Fibroblast of skin of right biceps (primary cell): ENCODE results near the gene DSG4.
"Not testable (repeated sequence)": the region's sequence is repeated elsewhere in the genome, so short reads cannot be mapped to it uniquely, and the experiment has no call there.

Source experiments
- DNase-seq: peaks from one replicate; pipeline ENCODE4 v3.0.0-alpha.2; 2013

DSG4 gene

GRCh38 chr18:31376477-31376876 lies at the start of gene DSG4:
TSS of gene DSG4 (plus strand) at chr18:31376777. CDS start at chr18:31376912, 135 bp downstream.
- DNase-seq = no peak

- no peak for DNase-seq
These were observed 46.7 kb upstream of the DSG4 start for GRCh38 chr18:31329787-31330438.

GRCh38 chr18:31343454-31343853 lies 33.1 kb upstream of the DSG4 start:
- DNase-seq = no peak

GRCh38 chr18:31353336-31353735 lies 23.2 kb upstream of the DSG4 start:
- DNase-seq = not testable (repeated sequence)

DNA sequence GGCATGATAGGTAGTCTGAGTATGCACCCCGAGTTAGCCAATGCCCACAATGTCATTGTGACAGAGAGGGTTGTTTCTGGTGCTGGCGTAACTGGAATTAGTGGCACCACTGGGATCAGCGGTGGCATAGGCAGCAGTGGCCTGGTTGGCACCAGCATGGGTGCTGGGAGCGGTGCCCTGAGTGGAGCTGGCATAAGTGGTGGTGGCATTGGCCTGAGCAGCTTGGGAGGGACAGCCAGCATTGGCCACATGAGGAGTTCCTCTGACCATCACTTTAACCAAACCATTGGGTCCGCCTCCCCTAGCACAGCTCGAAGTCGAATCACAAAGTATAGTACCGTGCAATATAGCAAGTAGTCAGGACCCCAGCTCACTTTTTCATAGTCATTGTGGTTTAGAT lies 21.6 kb upstream of the DSG4 start:
- DNase-seq = no peak

DNA sequence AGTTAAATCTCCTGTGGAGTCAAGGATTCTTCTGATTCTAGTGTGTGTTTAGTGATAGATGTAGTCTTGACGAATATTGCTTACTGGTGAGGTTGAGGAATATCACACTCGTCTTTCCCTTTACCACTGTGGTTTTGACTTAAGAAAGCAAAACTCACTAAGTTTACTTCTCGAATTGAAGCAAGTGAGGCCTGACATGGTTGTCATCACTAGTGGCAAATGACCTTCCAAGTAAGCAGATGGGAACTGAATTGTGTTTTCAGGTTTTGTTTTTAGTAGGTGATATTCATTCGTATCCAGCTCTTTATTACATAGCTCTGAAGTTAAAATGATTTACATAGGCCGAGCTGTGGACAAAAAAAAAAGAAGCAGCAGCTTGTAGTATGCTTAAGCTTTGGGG lies 20.6 kb upstream of the DSG4 start:
- no peak for DNase-seq

DNA sequence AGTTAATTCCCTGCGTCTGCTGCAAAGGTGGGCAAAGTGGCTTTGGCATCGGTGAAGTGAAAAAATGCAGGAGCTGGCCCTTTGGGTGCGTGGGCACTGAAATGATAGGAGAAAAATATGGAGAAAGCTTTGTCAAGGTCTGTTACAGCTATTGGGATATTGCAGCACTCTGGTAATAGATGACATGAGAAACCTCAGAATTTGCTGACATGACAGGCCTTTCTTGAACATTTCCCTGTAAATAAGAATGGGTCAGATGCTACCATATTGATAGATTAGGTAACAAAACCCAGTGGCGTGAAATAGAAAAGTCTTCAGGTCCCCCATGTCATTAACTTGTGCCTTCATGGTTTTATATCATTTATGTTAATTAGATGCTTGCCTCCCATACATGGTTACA lies 12.4 kb upstream of the DSG4 start:
- DNase-seq = no peak

- DNase-seq = no peak
These were observed 7.1 kb upstream of the DSG4 start for GRCh38 chr18:31369478-31369877.

DNA sequence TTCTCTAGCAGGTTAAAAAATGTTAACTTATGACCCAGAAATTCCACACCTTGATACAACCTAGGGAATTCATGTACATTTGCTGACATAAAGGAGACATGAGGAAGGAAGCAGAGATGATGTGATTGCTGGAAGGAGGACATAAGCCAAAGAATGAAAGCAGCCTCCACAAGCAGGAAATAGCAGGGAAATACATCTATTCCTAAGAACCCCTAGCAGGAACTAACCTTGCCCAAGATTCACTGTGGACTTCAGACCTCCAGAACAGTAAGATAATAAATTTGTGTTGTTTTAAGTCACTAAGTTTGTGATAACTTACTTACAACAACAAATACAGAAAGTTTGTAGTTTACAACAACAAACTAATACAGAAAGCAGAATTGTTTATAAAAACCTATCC lies 4.6 kb upstream of the DSG4 start:
- no peak for DNase-seq

- DNase-seq = no peak
These were observed 2.9 kb upstream of the DSG4 start for GRCh38 chr18:31373641-31374040.

DNA sequence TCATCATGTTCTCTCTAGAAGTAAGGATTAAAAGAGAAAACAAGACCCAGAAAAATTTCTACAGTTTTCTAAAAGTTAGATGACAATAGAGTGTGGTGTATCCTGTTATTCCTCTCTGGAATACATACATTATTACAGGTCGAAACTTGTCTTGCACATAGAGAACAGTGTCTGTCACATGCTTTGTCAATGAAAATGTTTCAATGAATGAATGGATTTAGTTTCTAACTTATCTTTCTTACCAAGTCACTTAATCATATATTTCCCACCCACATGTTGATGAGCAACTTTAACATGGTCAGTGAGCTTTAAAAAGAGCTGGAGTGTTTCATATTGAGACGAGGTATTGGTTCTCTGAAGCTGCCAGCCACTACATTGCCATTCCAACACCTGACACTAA lies 4.3 kb downstream of the DSG4 start:
- no peak for DNase-seq

GRCh38 chr18:31382107-31382506 lies 5.5 kb downstream of the DSG4 start:
- no peak for DNase-seq

- DNase-seq = no peak
These were observed 10.2 kb downstream of the DSG4 start for GRCh38 chr18:31386741-31387140.

GRCh38 chr18:31393286-31393685 lies 16.7 kb downstream of the DSG4 start:
- DNase-seq = no peak

- no peak for DNase-seq
These were observed 20.4 kb downstream of the DSG4 start for GRCh38 chr18:31396796-31397612.

DNA sequence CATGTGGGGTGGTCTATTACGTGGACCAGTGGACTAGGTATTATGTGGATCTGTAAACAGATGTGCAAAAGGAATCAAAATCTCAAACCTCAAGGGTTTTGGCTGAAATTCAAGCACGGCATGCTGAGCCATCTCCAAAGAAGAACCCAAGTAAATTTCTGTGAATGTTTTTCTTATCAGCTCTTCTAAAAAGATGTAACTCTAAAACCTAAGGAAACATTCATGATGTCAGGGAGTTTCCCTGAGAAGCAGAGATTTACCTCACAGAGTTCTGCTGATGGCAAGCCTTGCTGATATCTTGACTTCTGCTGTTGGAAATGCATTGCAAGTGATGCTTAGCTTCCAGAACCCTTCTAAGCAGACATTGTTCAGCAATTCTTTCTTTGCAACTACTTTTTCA lies 21.6 kb downstream of the DSG4 start:
- no peak for DNase-seq

GRCh38 chr18:31399306-31400032 lies 22.9 kb downstream of the DSG4 start:
- DNase-seq = no peak

GRCh38 chr18:31401156-31402025 lies 24.8 kb downstream of the DSG4 start:
- no peak for DNase-seq

DNA sequence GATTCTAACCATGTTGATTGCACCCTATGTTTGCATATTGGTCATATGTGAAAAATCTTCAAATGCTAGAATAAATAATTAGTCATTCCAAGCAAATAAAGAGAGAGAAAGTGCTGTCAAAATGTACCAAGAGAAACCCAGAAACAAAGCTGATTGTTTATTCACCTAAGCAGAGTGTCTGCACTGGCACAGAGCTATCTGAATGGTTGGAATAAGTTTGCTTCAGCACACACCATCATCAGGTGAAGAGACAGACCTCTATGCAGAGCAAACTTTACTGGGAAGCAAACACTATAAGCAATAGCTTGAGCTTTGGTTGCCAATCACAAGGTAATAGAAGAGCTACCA lies 25.4 kb downstream of the DSG4 start:
- no peak for DNase-seq

- no peak for DNase-seq
These were observed 26.8 kb downstream of the DSG4 start for GRCh38 chr18:31403409-31403808.

GRCh38 chr18:31407649-31408048 lies 31.1 kb downstream of the DSG4 start:
- DNase-seq = no peak

DNA sequence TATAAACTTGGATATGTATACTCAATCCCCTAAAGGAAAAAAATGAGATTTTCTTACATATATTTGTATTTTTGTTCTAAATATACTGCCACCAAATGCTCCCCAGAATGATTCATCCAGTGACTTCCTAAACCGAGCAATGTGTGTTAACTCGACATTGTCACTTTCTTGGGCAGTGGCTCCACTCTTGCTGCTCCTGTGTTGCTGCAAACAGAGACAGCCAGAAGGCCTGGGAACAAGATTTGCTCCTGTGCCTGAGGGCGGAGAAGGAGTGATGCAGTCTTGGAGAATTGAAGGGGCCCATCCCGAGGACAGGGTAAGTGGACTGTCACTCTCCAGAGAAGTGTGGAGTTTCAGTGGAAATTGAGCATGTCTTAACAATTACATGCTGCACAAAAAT lies 32.7 kb downstream of the DSG4 start:
- no peak for DNase-seq
